HG03060 (cell line): ENCODE data around the gene THOC2.
"Not testable (repeated sequence)": the region's sequence is repeated elsewhere in the genome, so short reads cannot be mapped to it uniquely, and the experiment has no call there.

Experiments
- ATAC-seq: cut with Tn5 transposase; IDR thresholded peaks from one replicate; pipeline ENCODE4 v1.9.1; 2021; ENCODE audit warnings: low read depth, moderate number of reproducible peaks; ENCODE audit not compliant: unreplicated experiment

The THOC2 gene

GRCh38 chrX:123600181-123600580 lies 132.7 kb downstream of the THOC2 start:
- no peak for ATAC-seq

DNA sequence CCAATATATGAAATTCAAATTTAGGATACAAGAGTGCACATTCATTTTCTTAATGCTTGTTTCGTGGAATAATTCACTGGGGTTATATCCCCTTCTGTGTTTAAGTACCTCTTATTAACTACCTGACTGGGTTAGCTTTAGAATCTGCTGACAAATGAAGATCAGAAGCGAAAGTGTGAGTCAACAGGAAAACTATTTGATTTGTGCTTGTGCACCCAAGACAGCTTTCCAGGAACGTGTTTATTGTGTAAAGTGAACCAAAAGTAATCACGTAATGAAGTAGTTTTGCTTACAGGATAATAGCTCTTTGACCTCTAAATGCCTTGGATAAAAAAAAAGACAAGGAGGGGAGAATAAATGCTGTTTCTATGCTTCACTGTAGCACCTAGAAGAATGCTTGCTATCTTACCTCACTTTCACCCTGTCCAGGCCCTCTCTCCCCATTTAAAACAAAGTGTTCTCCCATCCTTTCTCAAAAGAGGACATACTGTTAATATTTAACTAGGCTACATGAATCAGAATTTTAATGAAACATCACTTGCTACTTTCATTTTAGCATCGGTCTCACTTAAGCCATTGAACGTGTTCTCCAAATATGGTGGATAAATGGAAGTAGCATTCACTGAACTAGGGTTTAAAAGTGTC lies 141.9 kb downstream of the THOC2 start:
- ATAC-seq: no peak

DNA sequence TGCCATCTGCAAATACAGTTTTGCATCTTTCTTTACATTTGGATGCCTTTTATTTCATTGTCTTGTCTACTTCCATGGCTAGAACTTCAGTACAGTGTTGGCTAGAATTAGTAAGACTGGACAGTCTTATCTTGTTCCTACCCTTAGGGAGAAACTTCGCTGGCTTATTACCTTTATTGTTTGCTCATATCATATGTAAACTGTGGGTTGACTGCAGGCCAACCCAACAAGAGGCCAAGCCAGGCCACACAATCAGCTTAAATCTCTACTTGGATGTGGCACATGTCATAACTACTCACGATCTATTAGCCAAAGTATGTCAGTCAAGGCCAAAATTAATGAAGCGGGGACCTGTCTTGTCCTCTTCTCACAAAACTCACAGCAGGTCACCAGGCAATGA lies 144.1 kb downstream of the THOC2 start:
- no peak for ATAC-seq

- ATAC-seq: no peak
Measured at GRCh38 chrX:123581586-123581985, 151.3 kb downstream of the THOC2 start.

DNA sequence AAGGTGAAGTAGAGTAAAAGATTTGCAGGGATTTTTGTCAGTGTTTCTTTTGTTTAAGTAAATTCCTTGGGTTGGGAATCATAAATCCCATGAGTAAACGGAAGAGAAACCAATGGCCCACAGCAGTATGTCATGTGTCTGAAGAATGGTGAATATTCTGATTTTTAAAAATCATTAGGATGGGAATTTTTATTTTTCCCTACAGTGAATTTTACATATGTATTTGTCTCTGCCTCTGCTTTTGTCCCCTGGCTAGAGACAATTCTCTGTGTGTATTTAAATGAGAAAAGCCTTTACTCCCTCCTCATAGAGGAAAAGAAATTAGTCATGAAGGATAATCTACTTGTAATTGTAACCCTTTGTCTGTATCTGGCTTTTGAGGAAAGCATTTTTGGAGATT lies 152.1 kb downstream of the THOC2 start:
- no peak for ATAC-seq

- not testable (repeated sequence) for ATAC-seq
Measured at GRCh38 chrX:123574027-123574426, 158.8 kb downstream of the THOC2 start.

DNA sequence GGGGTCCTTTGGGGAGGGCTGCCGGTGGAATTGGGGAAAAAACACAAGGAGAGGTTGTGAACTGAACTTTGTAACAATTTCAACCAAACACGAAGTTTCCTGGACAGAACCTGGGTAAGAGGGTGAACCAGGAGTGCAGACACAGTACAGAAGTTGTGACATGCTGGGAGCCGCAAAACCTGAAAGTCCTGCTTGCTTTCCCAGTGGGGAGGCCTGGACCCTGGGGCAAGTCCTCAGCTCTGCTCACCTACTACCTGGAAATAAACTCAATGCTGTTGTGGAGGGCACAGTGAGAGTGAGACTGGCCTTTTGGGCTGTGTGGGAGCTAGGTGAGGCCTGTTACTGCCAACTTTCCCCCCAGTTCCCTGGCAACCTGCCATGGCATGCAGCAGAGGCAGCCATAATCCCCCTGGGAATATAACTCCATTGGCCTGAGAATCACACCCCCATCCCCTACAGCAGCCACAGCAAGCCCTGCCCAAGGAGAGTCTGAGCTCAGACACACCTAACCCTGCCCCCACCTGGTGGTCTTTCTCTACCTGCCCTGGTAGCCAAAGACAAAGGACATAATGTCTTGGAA lies 162.8 kb downstream of the THOC2 start:
- ATAC-seq: no peak

DNA sequence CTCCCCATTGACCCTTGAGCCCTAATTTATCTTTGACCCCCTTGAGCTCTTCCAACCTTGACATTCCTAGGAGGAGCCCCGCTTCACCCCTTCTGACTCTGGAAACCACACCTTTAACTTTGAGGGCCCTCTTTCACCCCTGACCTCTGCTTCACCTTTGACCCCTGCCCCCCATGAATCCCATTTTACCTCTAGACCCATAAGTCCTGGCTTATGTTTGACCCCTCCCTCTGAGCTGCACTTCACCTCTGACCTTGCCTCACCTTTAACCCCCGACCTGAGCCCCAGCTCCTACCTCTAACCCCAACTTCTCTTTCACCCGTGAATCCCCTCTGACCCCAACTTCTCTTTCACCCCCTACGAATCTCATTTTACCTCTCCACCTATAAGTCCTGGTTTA lies 169.7 kb downstream of the THOC2 start:
- no peak for ATAC-seq

DNA sequence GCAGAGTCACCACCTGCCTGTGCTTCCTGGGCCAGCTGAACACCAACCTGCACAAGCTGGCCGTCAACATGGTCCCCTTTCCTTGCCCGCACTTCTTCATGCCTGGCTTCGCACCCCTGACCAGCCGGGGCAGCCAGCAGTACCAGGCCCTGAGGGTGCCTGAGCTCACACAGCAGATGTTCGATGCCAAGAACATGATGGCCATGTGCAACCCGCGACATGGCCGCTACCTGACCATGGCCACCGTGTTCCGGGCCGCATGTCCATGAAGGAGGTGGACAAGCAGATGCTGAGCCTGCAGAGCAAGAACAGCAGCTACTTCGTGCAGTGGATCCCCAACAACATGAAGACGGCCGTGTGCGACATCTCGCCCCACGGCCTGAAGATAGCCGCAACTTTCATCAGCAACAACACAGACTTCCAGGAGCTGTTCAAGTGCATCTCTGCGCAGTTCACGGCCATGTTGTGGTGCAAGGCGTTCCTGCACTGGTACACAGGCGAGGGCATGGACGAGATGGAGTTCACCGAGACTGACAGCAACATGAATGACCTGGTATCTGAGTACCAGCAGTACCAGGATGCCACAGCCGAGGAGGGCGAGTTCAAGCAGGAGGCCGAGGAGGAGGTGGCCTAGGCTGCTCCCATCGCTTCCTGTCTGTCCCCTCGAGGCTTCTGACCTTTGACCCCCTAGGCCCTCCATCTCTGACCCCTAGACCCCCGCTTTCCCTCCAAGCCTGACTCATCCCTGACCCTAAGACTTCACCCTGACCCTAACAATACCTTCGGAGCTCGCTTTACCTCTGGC lies 170.3 kb downstream of the THOC2 start:
- ATAC-seq: no peak

DNA sequence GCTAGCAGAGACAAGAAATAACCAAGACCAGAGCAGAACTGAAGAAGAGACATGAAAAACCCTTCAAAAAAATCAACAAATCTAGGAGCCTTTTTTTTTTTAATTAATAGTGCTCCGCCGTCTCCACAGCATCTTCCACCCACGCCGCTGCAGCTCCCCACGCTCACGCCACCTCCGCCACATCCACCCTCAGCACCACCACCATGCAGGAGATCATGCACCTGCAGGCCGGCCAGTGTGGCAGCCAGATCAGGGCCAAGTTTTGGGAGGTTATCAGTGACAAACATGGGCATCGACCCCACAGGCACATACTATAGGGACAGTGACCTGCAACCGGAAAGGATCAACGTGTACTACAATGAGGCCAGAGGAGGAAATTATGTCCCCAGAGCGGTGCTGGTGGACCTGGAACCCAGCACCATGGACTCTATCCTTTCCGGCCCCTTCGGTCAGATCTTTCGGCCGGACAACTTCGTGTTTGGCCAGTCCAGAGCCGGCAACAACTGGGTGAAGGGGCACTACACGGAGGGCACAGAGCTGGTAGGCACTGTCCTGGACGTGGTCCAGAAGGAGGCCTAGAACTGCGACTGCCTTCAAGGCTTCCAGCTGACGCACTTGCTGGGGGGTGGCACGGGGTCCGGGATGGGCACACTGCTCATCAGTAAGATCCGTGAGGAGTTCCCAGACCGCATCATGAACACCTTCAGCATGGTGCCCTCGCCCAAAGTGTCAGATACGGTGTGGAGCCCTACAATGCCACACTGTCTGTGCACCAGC lies 171.2 kb downstream of the THOC2 start:
- ATAC-seq: no peak

DNA sequence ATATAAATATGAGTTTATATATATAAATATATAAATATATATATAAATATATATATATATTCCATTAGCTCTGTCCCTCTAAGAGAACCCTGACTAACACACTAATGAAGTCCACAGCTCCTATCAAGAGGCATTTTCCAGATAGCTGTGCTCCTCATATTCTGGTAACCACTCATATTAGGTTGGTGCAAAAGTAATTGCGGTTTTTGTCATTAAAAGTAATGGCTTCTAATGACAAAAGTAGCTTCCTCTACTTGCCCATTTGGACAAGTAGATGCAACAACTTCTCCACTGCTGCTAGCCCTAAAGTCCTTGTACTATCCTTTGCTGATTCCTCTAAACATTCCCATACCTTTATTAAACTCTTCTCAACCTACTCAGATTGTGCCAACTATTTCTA lies 182.0 kb downstream of the THOC2 start:
- ATAC-seq: no peak
